ENCODE results near the gene SRSF9.

Gene SRSF9

DNA sequence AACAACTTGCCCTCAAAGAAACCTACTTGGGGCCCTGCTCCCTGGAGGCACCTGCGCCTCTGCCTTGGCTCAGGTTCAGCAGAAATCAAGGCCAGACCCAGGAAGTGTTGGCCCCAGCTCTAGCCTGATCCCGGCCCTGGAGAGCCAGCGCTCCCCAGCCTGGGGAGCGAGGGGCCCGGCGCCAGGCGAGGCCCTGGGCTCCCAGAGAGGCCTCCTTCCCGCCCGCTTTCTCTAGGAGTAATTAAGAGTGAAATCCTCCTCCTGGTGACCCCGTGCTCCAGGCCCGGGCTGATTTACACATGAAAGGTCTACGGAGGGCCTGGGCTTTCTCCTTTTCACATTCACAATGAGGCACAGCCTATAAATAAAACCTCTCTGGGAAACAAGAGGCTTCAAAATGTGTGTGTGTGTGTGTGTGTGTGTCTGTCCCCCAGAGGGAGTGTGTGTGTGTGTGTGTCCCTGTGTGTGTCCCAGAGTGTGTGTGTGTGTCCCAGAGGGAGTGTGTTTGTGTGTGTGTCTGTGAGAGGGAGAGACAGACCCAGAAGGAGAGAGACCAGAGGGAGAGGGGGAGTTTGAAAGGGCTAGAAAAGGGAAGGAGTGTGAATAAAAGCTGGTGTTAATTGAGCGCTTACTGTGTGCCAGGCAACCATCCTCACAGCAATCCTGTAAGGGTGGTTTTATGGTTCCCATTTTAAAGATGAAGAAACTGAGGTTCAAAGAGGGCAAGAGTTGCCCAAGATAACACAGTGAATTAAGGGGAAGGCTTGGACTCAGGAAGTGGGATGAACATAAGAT, 55.5 kb downstream of the SRSF9 start:
- H3K4me3 ChIP-seq (ENCODE audit: low read depth, low read length), result no peak overlapping the region

- no peak overlapping the region for H3K4me3 ChIP-seq (ENCODE audit: low read depth, low read length)
These were observed 57.1 kb downstream of the SRSF9 start for GRCh38 chr12:120412421-120412820.

Measured in iPS-11a (cell line).